ENCODE measurements around the gene EHD2.
"Not testable (repeated sequence)": the region's sequence is repeated elsewhere in the genome, so short reads cannot be mapped to it uniquely, and the experiment has no call there.

The EHD2 gene

GRCh38 chr19:47714339-47714738, 1.1 kb downstream of the EHD2 start:
- no peak for DNase-seq (ENCODE audit: extremely low read depth in 1 of 2, low read depth in 1 of 2)

- not testable (repeated sequence) for DNase-seq (ENCODE audit: extremely low read depth in 1 of 2, low read depth in 1 of 2)
These were observed 1.6 kb downstream of the EHD2 start for GRCh38 chr19:47714855-47715254.

- no peak for DNase-seq (ENCODE audit: extremely low read depth in 1 of 2, low read depth in 1 of 2)
These were observed 3.2 kb downstream of the EHD2 start for GRCh38 chr19:47716270-47716937.

GRCh38 chr19:47718415-47719046, 5.3 kb downstream of the EHD2 start:
- not testable (repeated sequence) for DNase-seq (ENCODE audit: extremely low read depth in 1 of 2, low read depth in 1 of 2)

- DNase-seq (ENCODE audit: extremely low read depth in 1 of 2, low read depth in 1 of 2) = no peak
These were observed 6.0 kb downstream of the EHD2 start for GRCh38 chr19:47719047-47719859.

- DNase-seq (ENCODE audit: extremely low read depth in 1 of 2, low read depth in 1 of 2) = no peak
These were observed 7.6 kb downstream of the EHD2 start for GRCh38 chr19:47720669-47721422.

- DNase-seq (ENCODE audit: extremely low read depth in 1 of 2, low read depth in 1 of 2) = no peak
These were observed 10.3 kb downstream of the EHD2 start for GRCh38 chr19:47723581-47723940.

GRCh38 chr19:47725759-47726401, 12.7 kb downstream of the EHD2 start:
- no peak for DNase-seq (ENCODE audit: extremely low read depth in 1 of 2, low read depth in 1 of 2)

GRCh38 chr19:47726467-47726866, 13.2 kb downstream of the EHD2 start:
- no peak for DNase-seq (ENCODE audit: extremely low read depth in 1 of 2, low read depth in 1 of 2)

- DNase-seq (ENCODE audit: extremely low read depth in 1 of 2, low read depth in 1 of 2) = not testable (repeated sequence)
These were observed 15.1 kb downstream of the EHD2 start for GRCh38 chr19:47728295-47728694.

GRCh38 chr19:47729468-47729798, 16.2 kb downstream of the EHD2 start:
- no peak for DNase-seq (ENCODE audit: extremely low read depth in 1 of 2, low read depth in 1 of 2)

- DNase-seq (ENCODE audit: extremely low read depth in 1 of 2, low read depth in 1 of 2) = no peak
These were observed 16.7 kb downstream of the EHD2 start for GRCh38 chr19:47729799-47730520.

- DNase-seq (ENCODE audit: extremely low read depth in 1 of 2, low read depth in 1 of 2) = no peak
These were observed 17.3 kb downstream of the EHD2 start for GRCh38 chr19:47730521-47730889.

GRCh38 chr19:47730910-47731309, 17.7 kb downstream of the EHD2 start:
- no peak for DNase-seq (ENCODE audit: extremely low read depth in 1 of 2, low read depth in 1 of 2)

- DNase-seq (ENCODE audit: extremely low read depth in 1 of 2, low read depth in 1 of 2) = no peak
These were observed 21.9 kb downstream of the EHD2 start for GRCh38 chr19:47735131-47735530.

GRCh38 chr19:47740866-47741519, 27.8 kb downstream of the EHD2 start:
- no peak for DNase-seq (ENCODE audit: extremely low read depth in 1 of 2, low read depth in 1 of 2)

- DNase-seq (ENCODE audit: extremely low read depth in 1 of 2, low read depth in 1 of 2) = no peak
These were observed 28.4 kb downstream of the EHD2 start for GRCh38 chr19:47741544-47742140.

GRCh38 chr19:47742634-47743033, 29.4 kb downstream of the EHD2 start:
- DNase-seq (ENCODE audit: extremely low read depth in 1 of 2, low read depth in 1 of 2) = no peak

Data from activated CD8-positive, alpha-beta memory T cell treated with anti-CD3 and anti-CD28 coated beads for 1 hour (primary cell).